Ovary (tissue), 9 donors: ENCODE results near the gene RHBDL1. TPM values are rescaled to one million over a fixed set of nuclear protein-coding genes. Genes with fewer than 3 reads are reported as not detected.

Experiments
- DNase-seq, 5 donors: peaks; one replicate each; pipeline ENCODE4 v3.0.0-alpha.2; 2019 to 2020
- H3K27ac ChIP-seq, 2 donors: fragments of 200-600 bp; one replicate each; pipeline versions ENCODE4 v1.5.1 to v1.8.0; 2019 to 2022
- H3K27me3 ChIP-seq: fragments of 200-600 bp; one replicate; pipeline ENCODE4 v1.8.0; 2022
- H3K36me3 ChIP-seq: fragments of 200-600 bp; sonication (generic); one replicate; pipeline ENCODE4 v1.5.1; 2019
- H3K4me1 ChIP-seq: one replicate; pipeline ENCODE4 v1.8.1; 2013; ENCODE audit warnings: mild to moderate bottlenecking, moderate library complexity; ENCODE audit not compliant: insufficient read depth
- H3K4me3 ChIP-seq: fragments of 200-600 bp; sonication (generic); one replicate; pipeline ENCODE4 v1.5.1; 2017
- H3K9me3 ChIP-seq, 2 donors: fragments of 200-600 bp in 1 of 2; sonication (generic) in 1 of 2; one replicate each; pipeline versions ENCODE4 v1.5.1 to v1.8.1; 2013 to 2019; ENCODE audit warnings: mild to moderate bottlenecking in 1 of 2, moderate library complexity in 1 of 2
- EP300 ChIP-seq: sonication (generic); formaldehyde crosslinking; IDR thresholded peaks from one replicate; pipeline ENCODE4 v1.6.1; 2017; ENCODE audit warnings: antibody characterized with exemption
- POLR2A ChIP-seq: fragments of 450-650 bp; IDR thresholded peaks from one replicate; pipeline ENCODE4 v1.6.1; 2017; ENCODE audit warnings: antibody characterized with exemption, mild to moderate bottlenecking, moderate library complexity
- WGBS, 3 donors: extraction: QIAGEN DNeasy Blood & Tissue Kit in 1 of 3; methylation state at CpG; one replicate each; pipeline versions ENCODE4 v1.1.5 to v1.1.7; 2013 to 2017; 5-methylcytosine and 5-hydroxymethylcytosine counted together
- intact Hi-C, 4 donors: fragments of 100-400 bp; cut with DNase I; formaldehyde crosslinking; loops; one replicate each; pipeline versions ENCODE4 v1.11.0 to v1.15.1; 2022 to 2023
- polyA plus RNA-seq, 2 donors: library from polyadenylated mRNA; stranded (reverse); fragments of 200-250 nt in 1 of 2; fragments of 350-450 nt in 1 of 2; fragmentation: Illumina TruSeq in 1 of 2; extraction: RNeasy Lipid Tissue Mini Kit (QIAGEN cat#74804) in 1 of 2; gene quantifications; one replicate each; pipeline ENCODE4 v1.2.3, GENCODE V29; 2013 to 2014
- total RNA-seq, 7 donors: library from RNA; depleted of rRNA in 2 of 7; stranded (reverse); fragments of >200 nt in 2 of 7; fragmentation: NEBNext Ultra II Directional in 3 of 7; extraction: Animal tissue kit (Norgen Biotek cat#: 25700) in 3 of 7; gene quantifications; one replicate each; pipeline versions ENCODE4 v1.1.0 to v1.2.4, GENCODE V29; 2016 to 2023
- TF ChIP-seq, protein P1 (sequence below), 3 donors: fragments of 450-650 bp in 2 of 3; fragments of 200-600 bp in 1 of 3; IDR thresholded peaks; one replicate each; pipeline versions ENCODE4 v1.5.1 to v1.8.0; 2016 to 2022; ENCODE audit warnings: antibody characterized with exemption in 3 of 3, mild to moderate bottlenecking in 1 of 3
- donor health status: DM: no; HTN: no; CAD: no; lungs with moderate emphysema.
- donor health status: DM: no; HTN: no; CAD: no.
- donor health status: Bipolar disorder and iron deficiency.
- donor health status: DM: yes; HTN: yes; CAD: no.
- donor health status: DM: no; HTN: no; CAD: no.
- donor health status: DM: yes; HTN: yes; CAD: no.

Gene RHBDL1
- total and polyA plus RNA-seq, 9 donors, result 0.50 to 4.3 (median 1.4) TPM; not detected in 1

DNA sequence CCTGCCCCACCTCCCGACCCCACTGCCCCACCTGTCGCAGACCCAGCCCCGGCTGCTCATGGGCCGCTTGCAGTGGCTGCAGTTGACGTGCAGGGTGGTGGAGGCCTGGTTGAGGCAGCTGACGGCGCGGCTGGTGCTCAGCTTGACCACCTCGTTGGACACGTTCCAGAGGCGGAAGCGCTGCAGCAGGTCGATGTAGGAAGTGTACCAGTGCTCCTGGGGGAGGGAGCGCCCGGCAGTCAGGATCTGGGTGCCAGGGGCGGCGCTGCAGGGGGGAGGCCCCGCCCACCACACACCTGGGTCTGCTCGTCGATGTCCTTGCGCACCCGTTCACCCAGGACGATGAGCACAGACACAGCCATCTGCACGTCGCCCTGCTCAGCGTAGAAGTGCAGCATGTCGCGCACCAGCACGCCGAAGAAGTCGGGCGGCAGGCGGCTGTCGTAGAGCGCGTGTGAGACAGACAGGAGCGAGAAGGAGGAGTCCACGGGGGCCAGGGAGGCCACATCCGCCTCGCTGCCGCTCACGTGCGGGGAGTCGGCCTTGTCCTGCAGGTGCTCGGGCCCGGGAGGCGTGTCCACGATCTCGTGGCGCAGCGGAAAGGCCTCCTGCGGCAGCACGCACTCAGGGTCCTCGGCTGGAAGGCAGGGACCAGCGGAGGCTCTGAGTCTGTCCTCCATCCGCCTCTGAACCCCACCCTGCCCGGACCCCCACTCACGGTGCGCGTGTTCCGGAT lies 9.7 kb downstream of the RHBDL1 start:
- DNase-seq, result peak; percentile 53 to 73 (median 68)
- H3K4me3 ChIP-seq, result peak overlapping the region; percentile 59
- no peaks in the 10 kb centered on the region for H3K36me3 ChIP-seq

DNA sequence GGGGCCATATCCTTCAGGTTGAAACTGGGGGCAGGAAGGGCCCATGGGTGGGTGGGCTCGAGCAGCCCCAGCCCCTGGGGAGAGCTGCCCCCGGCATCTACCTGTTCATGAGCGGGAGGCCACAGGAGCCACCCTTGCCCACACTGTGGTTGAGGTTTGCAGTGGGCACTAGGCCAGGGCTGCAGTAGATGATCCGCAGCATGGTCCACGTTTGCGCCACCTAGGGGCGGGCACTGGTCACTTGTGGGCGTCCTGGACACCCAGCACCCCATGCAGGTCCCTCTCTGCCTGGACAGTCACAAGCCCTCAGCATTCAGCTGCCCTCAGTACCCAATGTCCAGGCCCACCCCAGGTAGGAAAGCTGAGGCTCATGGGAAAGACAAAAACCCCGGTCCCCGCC lies 10.5 kb downstream of the RHBDL1 start:
- H3K4me3 ChIP-seq, result no peak overlapping the region
- H3K36me3 ChIP-seq, result no peaks in the 10 kb centered on the region
- peak; percentile 29 to 68 (median 57) for DNase-seq
- intact Hi-C loops, result no loop called here
- no peak overlapping the region for H3K27ac ChIP-seq
- no peaks in the 10 kb centered on the region for H3K9me3 ChIP-seq
- no peaks in the 10 kb centered on the region for H3K27me3 ChIP-seq
- 60 to 75% (median 65%) methylated on average over 10 of the region's 10 CpGs for WGBS, 3 donors
- peaks cover 35% of the 10 kb centered on the region for H3K4me1 ChIP-seq
- TF ChIP-seq EP300, result no peak
- no peak for TF ChIP-seq POLR2A
- TF ChIP-seq, protein P1, sequence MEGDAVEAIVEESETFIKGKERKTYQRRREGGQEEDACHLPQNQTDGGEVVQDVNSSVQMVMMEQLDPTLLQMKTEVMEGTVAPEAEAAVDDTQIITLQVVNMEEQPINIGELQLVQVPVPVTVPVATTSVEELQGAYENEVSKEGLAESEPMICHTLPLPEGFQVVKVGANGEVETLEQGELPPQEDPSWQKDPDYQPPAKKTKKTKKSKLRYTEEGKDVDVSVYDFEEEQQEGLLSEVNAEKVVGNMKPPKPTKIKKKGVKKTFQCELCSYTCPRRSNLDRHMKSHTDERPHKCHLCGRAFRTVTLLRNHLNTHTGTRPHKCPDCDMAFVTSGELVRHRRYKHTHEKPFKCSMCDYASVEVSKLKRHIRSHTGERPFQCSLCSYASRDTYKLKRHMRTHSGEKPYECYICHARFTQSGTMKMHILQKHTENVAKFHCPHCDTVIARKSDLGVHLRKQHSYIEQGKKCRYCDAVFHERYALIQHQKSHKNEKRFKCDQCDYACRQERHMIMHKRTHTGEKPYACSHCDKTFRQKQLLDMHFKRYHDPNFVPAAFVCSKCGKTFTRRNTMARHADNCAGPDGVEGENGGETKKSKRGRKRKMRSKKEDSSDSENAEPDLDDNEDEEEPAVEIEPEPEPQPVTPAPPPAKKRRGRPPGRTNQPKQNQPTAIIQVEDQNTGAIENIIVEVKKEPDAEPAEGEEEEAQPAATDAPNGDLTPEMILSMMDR (IDR thresholded peaks at IDR 0.05), result no peak

More for the DNA sequence above, 9.7 kb downstream of the RHBDL1 start:
- Histone ChIP-seq H3K27me3 (no peaks in the 10 kb centered on the region), H3K4me1 (peaks cover 34% of the 10 kb centered on the region), H3K27ac (no peak overlapping the region), H3K9me3 (no peaks in the 10 kb centered on the region)
- TF ChIP-seq POLR2A, result no peak
- TF ChIP-seq, protein P1 (IDR thresholded peaks at IDR 0.05), result no peak
- no peak for TF ChIP-seq EP300
- 89 to 92% (median 90%) methylated on average over 59 to 61 of the region's 61 CpGs for WGBS, 3 donors
- intact Hi-C loops, result no loop called here

DNA sequence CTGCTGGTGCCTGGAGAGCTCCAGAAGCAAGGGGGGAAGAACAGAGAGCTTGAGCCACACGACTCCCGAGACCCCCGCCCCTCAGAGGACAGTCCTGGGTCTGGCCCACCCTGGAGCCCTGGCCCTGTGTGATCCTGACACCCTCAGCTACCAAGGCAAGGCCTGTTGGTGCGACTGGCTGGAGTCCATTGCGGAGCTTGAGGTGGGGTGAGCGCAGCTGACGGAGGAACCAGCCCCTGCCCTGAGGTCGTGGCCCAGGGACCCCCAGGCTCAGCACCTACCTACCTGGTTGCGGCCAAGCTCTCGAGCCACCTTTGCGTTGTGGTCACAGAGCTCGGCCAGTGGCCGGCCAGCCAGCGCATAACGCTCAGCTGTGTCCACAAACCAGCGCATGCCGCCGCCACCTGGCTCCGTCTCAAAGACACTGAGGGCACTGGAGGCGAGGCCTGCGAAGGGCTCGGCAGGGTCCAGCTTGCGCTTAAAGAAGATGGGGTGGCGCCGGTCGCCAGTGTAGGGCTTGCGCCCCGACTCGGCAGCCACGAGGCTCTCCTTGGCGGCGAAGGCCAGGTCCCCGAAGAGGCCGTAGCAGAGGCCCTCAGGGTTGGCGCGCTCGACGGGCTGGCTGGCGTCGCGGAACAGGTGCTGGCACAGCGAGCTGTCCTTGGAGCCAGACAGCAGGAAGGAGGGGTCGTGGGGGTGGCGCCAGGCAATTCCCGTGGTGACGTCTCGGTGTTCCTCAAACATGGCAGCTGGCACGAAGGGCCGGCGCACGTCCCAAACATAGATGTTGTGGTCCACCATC lies 11.2 kb downstream of the RHBDL1 start:
- intact Hi-C loops, result no loop called here
- Histone ChIP-seq H3K36me3 (no peaks in the 10 kb centered on the region), H3K27ac (no peak overlapping the region), H3K4me3 (no peak overlapping the region), H3K9me3 (no peaks in the 10 kb centered on the region), H3K4me1 (peaks cover 29% of the 10 kb centered on the region), H3K27me3 (no peaks in the 10 kb centered on the region)
- TF ChIP-seq, protein P1 (IDR thresholded peaks at IDR 0.05), result no peak
- TF ChIP-seq POLR2A (no peak), EP300 (no peak)
- peak in 3 of 5 donors; percentile 26 to 50 (median 43) for DNase-seq
- 88 to 91% (median 89%) methylated on average over 51 of the region's 51 CpGs for WGBS, 3 donors

DNA sequence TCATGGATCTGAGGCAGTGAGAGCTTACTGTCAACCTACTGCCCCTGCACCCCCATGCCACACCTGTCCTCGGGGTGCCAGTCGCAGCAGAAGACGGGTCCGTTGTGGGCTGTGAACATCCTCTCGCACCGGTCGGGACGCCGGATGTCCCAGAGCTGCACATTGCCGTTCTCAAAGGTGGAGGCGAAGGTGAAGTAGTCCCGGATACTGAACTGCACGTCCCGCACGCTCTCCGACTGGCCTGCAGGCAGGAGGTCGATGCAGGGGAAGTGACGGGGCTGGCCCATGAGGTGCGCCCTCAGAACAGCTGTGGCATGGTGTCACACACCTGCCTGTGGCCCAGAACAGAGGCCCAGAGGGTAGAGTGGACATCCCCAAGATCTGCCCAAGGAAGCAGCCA lies 12.0 kb downstream of the RHBDL1 start:
- H3K27me3 ChIP-seq, result no peaks in the 10 kb centered on the region
- H3K4me3 ChIP-seq, result no peak overlapping the region
- 88 to 93% (median 92%) methylated on average over 19 of the region's 19 CpGs for WGBS, 3 donors
- intact Hi-C loops, result no loop called here
- H3K9me3 ChIP-seq, result no peaks in the 10 kb centered on the region
- H3K4me1 ChIP-seq, result peaks cover 28% of the 10 kb centered on the region
- H3K36me3 ChIP-seq, result no peaks in the 10 kb centered on the region
- H3K27ac ChIP-seq, result no peak overlapping the region
- no peak for DNase-seq
- TF ChIP-seq, protein P1 (IDR thresholded peaks at IDR 0.05), result no peak
- TF ChIP-seq EP300 (no peak), POLR2A (no peak)
